GM12878 (cell line): ENCODE data around the gene CHD9. TPM values are rescaled to one million over a fixed set of nuclear protein-coding genes. Genes with fewer than 3 reads are reported as not detected.

Experiments used
- ATAC-seq: fragments of 200-7000 bp; cut with Tn5 transposase; 3 replicates; pipeline ENCODE4 v1.9.1; 2020; ENCODE audit warnings: mild to moderate bottlenecking, moderate library complexity
- BruUV-seq: library from RNA; stranded (reverse); fragments of 400-500 nt; replicated peaks from 2 replicates; lab custom pipeline; 2021; lab: Mats Ljungman, UMichigan
- CTCF ChIA-PET: fragments of 300-600 bp; sonication (Branson Sonifier 250); formaldehyde crosslinking; extraction: SDS; loops from one replicate; lab custom pipeline; 2021; ENCODE audit warnings: inconsistent platforms; lab: Yijun Ruan, JAX
- POLR2A ChIA-PET: fragments of 350-600 bp; formaldehyde crosslinking; extraction: SDS; loops from one replicate; lab custom pipeline; 2021; ENCODE audit warnings: inconsistent platforms; lab: Charles Lee
- RAD21 ChIA-PET: fragments of 300-600 bp; sonication (Branson Sonifier 250); formaldehyde crosslinking; loops from one replicate; lab custom pipeline; 2023; ENCODE audit warnings: antibody characterized with exemption; ENCODE audit not compliant: unreplicated experiment; lab: Charles Lee
- SMC1A ChIA-PET: fragments of 300-600 bp; sonication (Branson Sonifier 250); formaldehyde crosslinking; loops from one replicate; lab custom pipeline; 2023; ENCODE audit not compliant: unreplicated experiment, uncharacterized antibody; lab: Charles Lee
- DNase-seq: peaks from one replicate; pipeline ENCODE4 v3.0.0-alpha.2; 2011; ENCODE audit warnings: low read depth, low spot score
- FAIRE-seq: peaks from 3 replicates; lab custom pipeline; 2011; peaks lifted over from hg19 to GRCh38; lab: Jason Lieb, UNC
- H2AFZ ChIP-seq: 2 replicates; pipeline ENCODE4 v1.6.0; 2011; ENCODE audit warnings: low read depth, low read length, control low read depth; ENCODE audit not compliant: control insufficient read depth
- H3K27ac ChIP-seq: 2 replicates; pipeline ENCODE4 v1.5.1; 2011; ENCODE audit warnings: control low read depth; ENCODE audit not compliant: control insufficient read depth, insufficient read depth
- H3K27me3 ChIP-seq, 2 experiments: replicated peaks in 1 of 2; 2 replicates each; pipeline versions ENCODE4 v1.6.0 to v1.6.1; 2011; ENCODE audit warnings: low read length in 1 of 2; ENCODE audit not compliant: control insufficient read depth in 2 of 2, insufficient read depth in 2 of 2
- H3K36me3 ChIP-seq, 2 experiments: 2 replicates each; pipeline ENCODE4 v1.5.1; 2011; ENCODE audit warnings: low read length in 1 of 2; ENCODE audit not compliant: control insufficient read depth in 2 of 2, insufficient read depth in 2 of 2
- H3K4me1 ChIP-seq: 2 replicates; pipeline ENCODE4 v1.6.1; 2011; ENCODE audit warnings: mild to moderate bottlenecking, low read length, moderate library complexity, mixed read lengths; ENCODE audit not compliant: control insufficient read depth, insufficient read depth
- H3K4me2 ChIP-seq: 2 replicates; pipeline ENCODE4 v1.6.0; 2011; ENCODE audit warnings: control low read depth; ENCODE audit not compliant: control insufficient read depth, insufficient read depth
- H3K4me3 ChIP-seq: fragments of 200-600 bp; sonication (generic); 2 replicates; pipeline ENCODE4 v1.5.1; 2016
- H3K79me2 ChIP-seq: 2 replicates; pipeline ENCODE4 v1.6.0; 2011; ENCODE audit warnings: low read length; ENCODE audit not compliant: control insufficient read depth, insufficient read depth
- H3K9ac ChIP-seq: 2 replicates; pipeline ENCODE4 v1.8.0; 2011; ENCODE audit warnings: low read length, control low read depth, mixed read lengths; ENCODE audit not compliant: control insufficient read depth, insufficient read depth
- H3K9me3 ChIP-seq: replicated peaks from 3 replicates; pipeline ENCODE4 v1.5.1; 2011; ENCODE audit warnings: mild to moderate bottlenecking, low read length; ENCODE audit not compliant: control insufficient read depth, insufficient read depth
- H4K20me1 ChIP-seq: 2 replicates; pipeline ENCODE4 v1.6.0; 2011; ENCODE audit not compliant: control insufficient read depth, insufficient read depth
- BMI1 ChIP-seq: fragments of 450-650 bp; IDR thresholded peaks from 2 replicates; pipeline ENCODE4 v1.6.1; 2016; ENCODE audit warnings: mild to moderate bottlenecking, moderate library complexity, borderline replicate concordance
- CREB1 ChIP-seq: IDR thresholded peaks from 2 replicates; pipeline ENCODE4 v1.6.1; 2012; ENCODE audit warnings: low read depth, mild to moderate bottlenecking, inconsistent platforms
- HDAC2 ChIP-seq: fragments of 200-600 bp; sonication (generic); IDR thresholded peaks from 2 replicates; pipeline ENCODE4 v1.6.1; 2017
- MYB ChIP-seq: fragments of 150-350 bp; IDR thresholded peaks from 2 replicates; pipeline ENCODE4 v1.6.1; 2014; ENCODE audit warnings: mild to moderate bottlenecking, low read depth, low read length, borderline replicate concordance
- RB1 ChIP-seq: fragments of 450-650 bp; formaldehyde crosslinking; IDR thresholded peaks from 2 replicates; pipeline ENCODE4 v1.6.1; 2017; ENCODE audit warnings: mild to moderate bottlenecking, borderline replicate concordance
- TBL1XR1 ChIP-seq: IDR thresholded peaks from 2 replicates; pipeline ENCODE4 v1.6.1; 2012; ENCODE audit warnings: low read depth, low read length, improper control_type of control experiment
- WGBS: methylation state at CpG from one replicate; pipeline ENCODE4 v1.1.6; 2016; ENCODE audit warnings: low lambda C conversion rate; ENCODE audit not compliant: insufficient replicate concordance, insufficient coverage; ENCODE audit errors: missing lambda C conversion rate; 5-methylcytosine and 5-hydroxymethylcytosine counted together
- in situ Hi-C: fragments of 300-500 bp; cut with MboI; formaldehyde crosslinking; loops from 9 replicates; pipeline ENCODE4 v1.14.3; 2018; ENCODE audit warnings: mixed read lengths
- intact Hi-C: fragments of 100-400 bp; cut with micrococcal nuclease; formaldehyde crosslinking; loops from one replicate; pipeline ENCODE4 v1.14.2; 2022; ENCODE audit not compliant: unreplicated experiment
- polyA plus RNA-seq, 11 experiments: library from polyadenylated mRNA; depleted of rRNA in 4 of 11; unstranded in 6 of 11; stranded (reverse) in 5 of 11; fragments of >200 nt; fragmentation: Nextera tagmentation in 4 of 11; fragmentation: Illumina TruSeq in 1 of 11; extraction: Ambion mirVana in 4 of 11; extraction: Trizol in 1 of 11; gene quantifications; 1 replicate in 1 of 11; 2 replicates in 10 of 11; pipeline versions ENCODE4 v1.2.1 to v1.2.3, GENCODE V29; 2011 to 2016; ENCODE audit warnings: inconsistent platforms in 2 of 11, missing spikeins in 2 of 11, low read depth in 1 of 11
- total RNA-seq, 4 experiments: library from RNA; depleted of rRNA in 3 of 4; stranded (reverse); fragments of >200 nt in 3 of 4; fragmentation: Illumina TruSeq in 1 of 4; extraction: Trizol in 1 of 4; gene quantifications; 2 replicates each; pipeline versions ENCODE4 v1.2.1 to v1.2.3, GENCODE V29; 2013 to 2021
- TF ChIP-seq, protein P1 (sequence below): fragments of 450-650 bp; IDR thresholded peaks from 2 replicates; pipeline ENCODE4 v1.6.1; 2017; ENCODE audit warnings: mild to moderate bottlenecking

Gene CHD9
- total and polyA plus RNA-seq, 10 of the 15 experiments (the other 5 are each of a cell fraction or from before 2014, with no cell fraction given), result 29.2 to 95.7 (median 54.3) TPM

DNA sequence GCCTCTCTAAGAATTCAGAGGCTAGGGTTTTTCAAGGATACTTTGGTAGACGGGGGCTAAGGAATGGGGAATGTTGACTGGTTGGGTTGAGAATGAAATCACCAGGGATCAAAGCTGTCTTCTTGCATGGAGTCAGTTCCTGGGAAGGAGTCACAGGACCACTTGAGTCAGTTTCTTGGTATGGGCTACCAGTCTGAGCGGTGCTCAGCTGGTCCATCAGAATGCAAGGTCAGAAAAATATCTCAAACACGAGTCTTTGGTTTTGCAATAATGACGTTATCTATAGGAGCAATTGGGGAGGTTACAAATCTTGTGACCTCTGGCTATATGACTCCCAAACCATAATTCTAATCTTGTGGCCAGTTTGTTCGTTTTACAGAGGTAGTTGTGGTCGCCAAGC is 20.5 kb upstream of the CHD9 start:
- no peak for ATAC-seq

More for the DNA sequence above, 20.5 kb upstream of the CHD9 start:
- WGBS, result 20% methylated on average over 6 of the region's 6 CpGs
- ChIA-PET RAD21 (no interaction called here), SMC1A (no interaction called here), POLR2A (no interaction called here), CTCF (no interaction called here)
- no peaks in the 10 kb centered on the region for H4K20me1 ChIP-seq
- no TSS peak for BruUV-seq
- no peak overlapping the region for H3K9ac ChIP-seq
- DNase-seq (no peak), FAIRE-seq (no peak)
- no peaks in the 10 kb centered on the region for H3K79me2 ChIP-seq
- no peak overlapping the region for H2AFZ ChIP-seq
- TF ChIP-seq CREB1 (no peak), TBL1XR1 (no peak), HDAC2 (no peak), MYB (no peak), RB1 (no peak), BMI1 (no peak)
- TF ChIP-seq, protein P1, sequence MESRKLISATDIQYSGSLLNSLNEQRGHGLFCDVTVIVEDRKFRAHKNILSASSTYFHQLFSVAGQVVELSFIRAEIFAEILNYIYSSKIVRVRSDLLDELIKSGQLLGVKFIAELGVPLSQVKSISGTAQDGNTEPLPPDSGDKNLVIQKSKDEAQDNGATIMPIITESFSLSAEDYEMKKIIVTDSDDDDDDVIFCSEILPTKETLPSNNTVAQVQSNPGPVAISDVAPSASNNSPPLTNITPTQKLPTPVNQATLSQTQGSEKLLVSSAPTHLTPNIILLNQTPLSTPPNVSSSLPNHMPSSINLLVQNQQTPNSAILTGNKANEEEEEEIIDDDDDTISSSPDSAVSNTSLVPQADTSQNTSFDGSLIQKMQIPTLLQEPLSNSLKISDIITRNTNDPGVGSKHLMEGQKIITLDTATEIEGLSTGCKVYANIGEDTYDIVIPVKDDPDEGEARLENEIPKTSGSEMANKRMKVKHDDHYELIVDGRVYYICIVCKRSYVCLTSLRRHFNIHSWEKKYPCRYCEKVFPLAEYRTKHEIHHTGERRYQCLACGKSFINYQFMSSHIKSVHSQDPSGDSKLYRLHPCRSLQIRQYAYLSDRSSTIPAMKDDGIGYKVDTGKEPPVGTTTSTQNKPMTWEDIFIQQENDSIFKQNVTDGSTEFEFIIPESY, result no peak
- H3K27me3 ChIP-seq, result no peaks in the 10 kb centered on the region
- no peaks in the 10 kb centered on the region for H3K4me1 ChIP-seq
- no peak overlapping the region for H3K4me3 ChIP-seq
- H3K4me2 ChIP-seq, result no peak overlapping the region
- intact Hi-C loops (no loop called here), in situ Hi-C loops (no loop called here)
- H3K36me3 ChIP-seq, result no peaks in the 10 kb centered on the region
- no peak overlapping the region for H3K27ac ChIP-seq
- no peaks in the 10 kb centered on the region; the same call in 2 of the 3 replicates for H3K9me3 ChIP-seq
